Nephron (organoid): ENCODE measurements around the gene NDUFAF7.

ENCODE experiments used
- H3K27ac Mint-ChIP-seq, 3 experiments: 2 replicates each; pipeline ENCODE4 v1.8.0; 2020; ENCODE audit warnings: mixed read lengths in 3 of 3, mild to moderate bottlenecking in 2 of 3, moderate library complexity in 1 of 3
- H3K27me3 Mint-ChIP-seq: 2 replicates; pipeline ENCODE4 v1.8.0; 2021; ENCODE audit warnings: low read depth, mild to moderate bottlenecking, moderate library complexity, mixed read lengths
- H3K36me3 Mint-ChIP-seq: 2 replicates; pipeline ENCODE4 v1.8.0; 2020; ENCODE audit warnings: low read depth, mixed read lengths
- H3K4me1 Mint-ChIP-seq: 2 replicates; pipeline ENCODE4 v1.8.0; 2020; ENCODE audit warnings: mixed read lengths
- H3K4me3 Mint-ChIP-seq, 3 experiments: 2 replicates each; pipeline ENCODE4 v1.8.0; 2020; ENCODE audit warnings: mild to moderate bottlenecking in 3 of 3, mixed read lengths in 3 of 3, moderate library complexity in 2 of 3
- H3K9me3 Mint-ChIP-seq: 2 replicates; pipeline ENCODE4 v1.8.0; 2020; ENCODE audit warnings: mixed read lengths
- CTCF ChIP-seq, 3 experiments: fragments of 200-600 bp; sonication (generic); IDR thresholded peaks; one replicate each; pipeline ENCODE4 v1.5.0; 2021; ENCODE audit warnings: antibody characterized with exemption in 3 of 3; ENCODE audit not compliant: unreplicated experiment in 3 of 3

The NDUFAF7 gene

GRCh38 chr2:37226863-37227262 lies 4.6 kb upstream of the NDUFAF7 start:
- H3K9me3 Mint-ChIP-seq: no peaks in the 10 kb centered on the region
- H3K27me3 Mint-ChIP-seq: no peaks in the 10 kb centered on the region
- peak overlapping the region in 1 of 3 experiments; percentile 3 for H3K27ac Mint-ChIP-seq
- H3K4me3 Mint-ChIP-seq: no peak overlapping the region
- no peak for TF ChIP-seq CTCF (IDR thresholded peaks at IDR 0.05; ENCODE audit: unreplicated experiment in 3 of 3)
- H3K36me3 Mint-ChIP-seq: peaks cover 31% of the 10 kb centered on the region
- peaks cover 16% of the 10 kb centered on the region for H3K4me1 Mint-ChIP-seq

DNA sequence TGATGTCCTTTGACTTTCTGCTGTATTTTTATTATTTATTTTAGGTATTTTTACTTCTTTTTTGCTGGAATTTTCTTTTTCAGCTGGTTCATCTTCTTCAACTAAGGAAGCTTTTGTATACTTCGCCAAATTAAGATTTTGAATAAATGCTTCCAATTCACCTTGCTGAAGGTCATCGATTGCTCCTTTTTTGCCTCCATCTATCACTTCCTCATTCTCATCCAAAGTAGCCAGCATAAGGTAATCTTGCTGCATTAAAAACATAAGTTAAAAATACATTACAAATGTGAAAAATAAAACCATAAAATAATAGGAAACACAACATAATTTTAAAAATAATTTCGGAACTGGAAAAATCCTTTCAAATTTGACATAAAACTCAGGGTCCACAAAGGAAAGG lies 2.7 kb upstream of the NDUFAF7 start:
- no peak for TF ChIP-seq CTCF (IDR thresholded peaks at IDR 0.05; ENCODE audit: unreplicated experiment in 3 of 3)
- H3K4me3 Mint-ChIP-seq: no peak overlapping the region
- no peak overlapping the region for H3K27ac Mint-ChIP-seq
- H3K27me3 Mint-ChIP-seq: no peaks in the 10 kb centered on the region
- H3K36me3 Mint-ChIP-seq: peaks cover 17% of the 10 kb centered on the region
- no peaks in the 10 kb centered on the region for H3K9me3 Mint-ChIP-seq
- H3K4me1 Mint-ChIP-seq: peaks cover 16% of the 10 kb centered on the region

DNA sequence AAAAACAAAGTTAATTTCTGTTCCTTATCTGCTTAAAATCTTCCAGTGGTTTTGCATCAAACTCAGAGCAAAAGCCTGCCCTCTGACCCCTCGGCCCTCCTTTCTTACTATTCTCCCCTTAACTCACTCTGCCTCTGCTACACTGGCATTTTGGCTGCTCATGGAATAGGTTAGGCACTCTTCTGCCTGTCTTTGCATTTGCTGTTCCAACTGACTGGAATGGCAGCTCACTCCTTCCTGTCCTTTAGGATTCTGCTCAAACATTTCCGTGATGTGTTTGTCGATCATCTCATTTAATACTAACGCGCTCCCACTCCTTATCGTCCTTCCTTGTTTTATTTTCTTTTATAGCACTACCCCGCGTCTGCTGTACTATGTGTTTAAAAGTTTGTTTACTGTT lies 877 bp upstream of the NDUFAF7 start:
- Mint-ChIP-seq H3K27ac (no peak overlapping the region), H3K4me3 (no peak overlapping the region), H3K27me3 (no peaks in the 10 kb centered on the region), H3K36me3 (peaks cover 23% of the 10 kb centered on the region), H3K9me3 (no peaks in the 10 kb centered on the region), H3K4me1 (peaks cover 10% of the 10 kb centered on the region)
- TF ChIP-seq CTCF (IDR thresholded peaks at IDR 0.05; ENCODE audit: unreplicated experiment in 3 of 3): no peak

DNA sequence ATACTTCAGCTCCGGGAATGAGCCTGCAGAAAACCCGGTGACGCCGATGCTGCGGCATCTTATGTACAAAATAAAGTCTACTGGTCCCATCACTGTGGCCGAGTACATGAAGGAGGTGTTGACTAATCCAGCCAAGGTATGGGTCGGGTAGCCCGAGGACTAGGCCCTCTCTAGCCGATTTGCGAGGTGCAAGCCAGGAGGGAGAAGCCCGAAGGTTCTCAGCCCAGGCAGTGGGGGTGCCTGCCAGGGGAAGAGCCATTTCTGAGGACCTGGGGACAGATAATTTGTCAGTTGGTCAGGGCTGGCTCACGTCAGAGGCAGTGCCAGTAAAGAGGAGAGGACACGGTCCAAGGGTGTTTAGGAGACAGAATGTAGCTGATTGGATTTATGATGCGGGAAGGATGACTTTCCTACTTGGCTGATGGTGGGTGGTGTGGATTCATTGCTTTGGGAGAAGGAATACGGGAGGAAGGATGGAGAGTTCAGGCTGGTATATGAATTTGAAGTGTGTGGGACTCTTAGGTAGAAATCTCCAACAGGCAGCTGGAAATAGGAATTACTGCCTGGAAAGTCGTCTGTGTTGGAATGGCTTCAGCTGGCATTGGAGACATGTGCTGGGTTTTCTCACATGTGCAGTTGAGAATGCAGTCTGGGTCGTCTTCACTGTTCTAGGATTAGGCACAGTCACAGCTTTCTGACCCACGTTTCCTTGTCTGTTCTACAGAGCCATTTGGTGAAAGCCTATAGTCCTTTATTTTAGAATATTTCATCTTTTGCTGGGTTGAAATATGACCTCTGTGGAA lies 874 bp downstream of the NDUFAF7 start:
- no peak for TF ChIP-seq CTCF (IDR thresholded peaks at IDR 0.05; ENCODE audit: unreplicated experiment in 3 of 3)
- Mint-ChIP-seq H3K27me3 (no peaks in the 10 kb centered on the region), H3K4me1 (peaks cover 5% of the 10 kb centered on the region), H3K4me3 (no peak overlapping the region), H3K27ac (no peak overlapping the region), H3K36me3 (peaks cover 26% of the 10 kb centered on the region), H3K9me3 (no peaks in the 10 kb centered on the region)

GRCh38 chr2:37243435-37243834 lies 12.0 kb downstream of the NDUFAF7 start:
- H3K4me3 Mint-ChIP-seq: no peak overlapping the region

More at GRCh38 chr2:37243435-37243834, 12.0 kb downstream of the NDUFAF7 start:
- Mint-ChIP-seq H3K36me3 (peaks cover 70% of the 10 kb centered on the region), H3K4me1 (no peaks in the 10 kb centered on the region), H3K9me3 (peaks cover 4% of the 10 kb centered on the region), H3K27me3 (no peaks in the 10 kb centered on the region), H3K27ac (no peak overlapping the region)
- TF ChIP-seq CTCF (IDR thresholded peaks at IDR 0.05; ENCODE audit: unreplicated experiment in 3 of 3): no peak
